ENCODE results near the gene LRTM1. TPM values are rescaled to one million over a fixed set of nuclear protein-coding genes. Genes with fewer than 3 reads are reported as not detected.

Gene LRTM1
- total RNA-seq, 1 experiment from 2014 or later, result not detected

DNA sequence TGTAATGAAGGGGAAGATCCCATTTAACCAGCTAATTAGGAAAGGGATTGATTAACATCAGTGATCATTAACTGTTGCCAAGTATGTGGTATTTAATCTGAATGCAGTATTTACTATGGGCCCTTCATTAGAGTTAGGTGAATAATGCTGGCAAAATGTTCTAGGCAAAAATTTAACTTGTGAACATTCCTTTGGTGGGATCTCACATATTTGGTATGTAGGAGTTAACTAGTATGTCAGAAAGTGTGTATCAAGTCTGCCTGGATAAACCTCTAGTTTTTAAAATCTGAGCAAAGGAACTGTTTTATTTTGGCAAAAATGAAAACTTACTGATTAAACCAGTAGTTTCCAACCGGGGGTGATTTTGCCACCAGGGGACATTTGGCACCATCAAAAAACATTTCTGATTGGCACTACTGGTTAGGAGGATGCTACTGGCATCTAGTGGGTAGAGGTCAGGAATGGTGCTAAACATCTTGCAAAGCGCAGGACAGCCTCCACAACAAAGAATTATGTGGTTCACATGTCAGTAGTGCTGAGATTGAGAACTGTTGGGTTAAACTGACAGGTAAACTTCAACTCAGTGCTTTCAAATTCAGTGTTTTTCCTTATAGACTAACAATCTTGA, 22.5 kb downstream of the LRTM1 start:
- Histone ChIP-seq H3K4me1 (ENCODE audit: control insufficient read depth in 1 of 2, insufficient read depth in 2 of 2, low read length in 2 of 2) (no peaks in the 10 kb centered on the region), H3K9me3 (ENCODE audit: control insufficient read depth in 1 of 2, insufficient read depth in 1 of 2, low read depth in 1 of 2, low read length in 2 of 2) (peaks cover 0 to 5% of the 10 kb centered on the region in 2 experiments; a peak in 2 of 4 replicates), H3K27me3 (ENCODE audit: insufficient read depth, low read length) (no peaks in the 10 kb centered on the region), H3K36me3 (ENCODE audit: control insufficient read depth in 1 of 2, insufficient read depth in 2 of 2, low read length in 2 of 2) (no peaks in the 10 kb centered on the region), H4K20me1 (ENCODE audit: insufficient read depth) (no peaks in the 10 kb centered on the region), H3K27ac (ENCODE audit: low read depth, low read length) (no peak overlapping the region), H3K79me2 (ENCODE audit: insufficient read depth, low read length) (no peaks in the 10 kb centered on the region), H3K9me2 (ENCODE audit: insufficient read depth) (no peaks in the 10 kb centered on the region), H2AFZ (ENCODE audit: low read depth, low read length, poor library complexity, severe bottlenecking) (no peak overlapping the region), H3K9ac (ENCODE audit: low read length) (no peak overlapping the region), H3K4me2 (ENCODE audit: low read length) (no peak overlapping the region), H3K4me3 (replicated peaks in 1 of 2; ENCODE audit: low read depth in 1 of 2, low read length in 2 of 2) (no peak overlapping the region)
- TF ChIP-seq, protein P1, sequence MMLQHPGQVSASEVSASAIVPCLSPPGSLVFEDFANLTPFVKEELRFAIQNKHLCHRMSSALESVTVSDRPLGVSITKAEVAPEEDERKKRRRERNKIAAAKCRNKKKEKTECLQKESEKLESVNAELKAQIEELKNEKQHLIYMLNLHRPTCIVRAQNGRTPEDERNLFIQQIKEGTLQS (IDR thresholded peaks at IDR 0.05), result no peak
- no peak for TF ChIP-seq ELF1 (IDR thresholded peaks at IDR 0.05; ENCODE audit: borderline replicate concordance, low read depth)
- no peak for TF ChIP-seq FOSL1 (IDR thresholded peaks at IDR 0.05; ENCODE audit: low read depth)
- no peak for TF ChIP-seq TCF7L2 (IDR thresholded peaks at IDR 0.05; ENCODE audit: borderline replicate concordance, extremely low read depth, insufficient read depth, insufficient read length)
- TF ChIP-seq POLR2A (IDR thresholded peaks at IDR 0.05; ENCODE audit: borderline replicate concordance, extremely low read depth, insufficient read depth, insufficient read length), result no peak
- TF ChIP-seq EZH2 (IDR thresholded peaks at IDR 0.05), result no peak
- RAD21 ChIA-PET (ENCODE audit: low non-redundant PET in 1 of 2, low total read pairs in 2 of 2, uncharacterized antibody in 2 of 2, unreplicated experiment in 2 of 2), result no interaction called here
- BruUV-seq (replicated peaks), result no TSS peak
- DNase-seq (ENCODE audit: low read depth, low spot score) (no peak), ATAC-seq (no peak)
- POLR2A ChIA-PET, result no interaction called here
- CTCF ChIA-PET, result no interaction called here
- intact Hi-C loops (cut with micrococcal nuclease), result no loop called here

DNA sequence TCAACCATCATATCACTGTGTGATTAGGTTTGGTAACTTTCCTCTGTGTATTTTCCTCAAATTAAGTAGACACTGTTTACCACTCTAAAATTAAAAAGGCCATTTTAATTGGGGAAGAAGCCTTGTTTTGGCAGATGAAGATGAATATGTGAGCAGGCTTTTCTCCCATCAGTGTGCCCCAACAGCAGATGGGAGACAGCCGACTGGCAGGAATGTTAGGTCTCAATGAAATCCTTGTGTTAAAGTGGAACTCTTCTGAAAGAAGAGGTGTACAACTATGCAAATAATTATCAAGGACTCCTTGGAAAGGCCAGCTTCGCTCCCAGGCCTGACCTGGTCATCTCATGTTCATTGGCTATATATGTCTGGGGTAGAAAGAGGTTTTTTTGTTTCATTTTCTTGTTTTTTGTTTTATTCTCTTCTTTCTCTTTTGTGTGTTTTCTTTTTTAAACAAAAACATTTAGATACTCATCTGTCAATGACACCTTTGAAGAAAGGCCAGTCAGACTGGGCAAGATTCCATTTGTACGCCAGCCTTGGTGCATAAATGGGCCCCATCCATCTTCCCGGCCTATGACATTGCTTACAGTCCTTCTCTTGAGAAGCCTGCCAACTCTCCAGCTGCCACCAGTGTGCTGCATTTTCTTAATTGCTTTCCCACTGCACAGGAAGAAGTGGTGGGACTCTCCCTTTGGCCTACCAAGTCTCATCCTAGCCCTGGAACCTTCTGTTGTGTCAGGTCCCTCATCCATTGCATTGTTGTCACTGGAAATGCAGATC, 25.8 kb downstream of the LRTM1 start:
- no peaks in the 10 kb centered on the region for H3K9me2 ChIP-seq (ENCODE audit: insufficient read depth)
- intact Hi-C loops (cut with micrococcal nuclease), result no loop called here
- ATAC-seq (no peak), DNase-seq (ENCODE audit: low read depth, low spot score) (no peak)
- no peaks in the 10 kb centered on the region for H3K4me1 ChIP-seq (ENCODE audit: control insufficient read depth in 1 of 2, insufficient read depth in 2 of 2, low read length in 2 of 2)
- H4K20me1 ChIP-seq (ENCODE audit: insufficient read depth), result no peaks in the 10 kb centered on the region
- POLR2A ChIA-PET, result no interaction called here
- H3K27me3 ChIP-seq (ENCODE audit: insufficient read depth, low read length), result no peaks in the 10 kb centered on the region
- H3K27ac ChIP-seq (ENCODE audit: low read depth, low read length), result no peak overlapping the region
- H2AFZ ChIP-seq (ENCODE audit: low read depth, low read length, poor library complexity, severe bottlenecking), result no peak overlapping the region
- BruUV-seq (replicated peaks), result no TSS peak
- no peaks in the 10 kb centered on the region for H3K36me3 ChIP-seq (ENCODE audit: control insufficient read depth in 1 of 2, insufficient read depth in 2 of 2, low read length in 2 of 2)
- no peak overlapping the region for H3K9ac ChIP-seq (ENCODE audit: low read length)
- CTCF ChIA-PET, result no interaction called here
- H3K79me2 ChIP-seq (ENCODE audit: insufficient read depth, low read length), result no peaks in the 10 kb centered on the region
- peaks cover 0 to 5% of the 10 kb centered on the region in 2 experiments; a peak in 2 of 4 replicates for H3K9me3 ChIP-seq (ENCODE audit: control insufficient read depth in 1 of 2, insufficient read depth in 1 of 2, low read depth in 1 of 2, low read length in 2 of 2)
- RAD21 ChIA-PET (ENCODE audit: low non-redundant PET in 1 of 2, low total read pairs in 2 of 2, uncharacterized antibody in 2 of 2, unreplicated experiment in 2 of 2), result no interaction called here
- H3K4me3 ChIP-seq (replicated peaks in 1 of 2; ENCODE audit: low read depth in 1 of 2, low read length in 2 of 2), result no peak overlapping the region
- no peak overlapping the region for H3K4me2 ChIP-seq (ENCODE audit: low read length)
- TF ChIP-seq, protein P2, sequence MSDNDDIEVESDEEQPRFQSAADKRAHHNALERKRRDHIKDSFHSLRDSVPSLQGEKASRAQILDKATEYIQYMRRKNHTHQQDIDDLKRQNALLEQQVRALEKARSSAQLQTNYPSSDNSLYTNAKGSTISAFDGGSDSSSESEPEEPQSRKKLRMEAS (IDR thresholded peaks at IDR 0.05), result no peak
- TF ChIP-seq TCF7L2 (IDR thresholded peaks at IDR 0.05; ENCODE audit: borderline replicate concordance, extremely low read depth, insufficient read depth, insufficient read length) (no peak), SRF (IDR thresholded peaks at IDR 0.05; ENCODE audit: low read depth) (no peak), YY1 (IDR thresholded peaks at IDR 0.05; ENCODE audit: extremely low read depth, insufficient replicate concordance, low read depth, low read length) (no peak), EZH2 (IDR thresholded peaks at IDR 0.05) (no peak), ZNF274 (IDR thresholded peaks at IDR 0.05; ENCODE audit: low read depth, low read length) (no peak), POLR2A (IDR thresholded peaks at IDR 0.05; ENCODE audit: borderline replicate concordance, extremely low read depth, insufficient read depth, insufficient read length) (no peak), EGR1 (IDR thresholded peaks at IDR 0.05; ENCODE audit: low read depth) (no peak), FOSL1 (IDR thresholded peaks at IDR 0.05; ENCODE audit: low read depth) (no peak), SP1 (IDR thresholded peaks at IDR 0.05; ENCODE audit: low read depth) (no peak)
- TF ChIP-seq, protein P3, sequence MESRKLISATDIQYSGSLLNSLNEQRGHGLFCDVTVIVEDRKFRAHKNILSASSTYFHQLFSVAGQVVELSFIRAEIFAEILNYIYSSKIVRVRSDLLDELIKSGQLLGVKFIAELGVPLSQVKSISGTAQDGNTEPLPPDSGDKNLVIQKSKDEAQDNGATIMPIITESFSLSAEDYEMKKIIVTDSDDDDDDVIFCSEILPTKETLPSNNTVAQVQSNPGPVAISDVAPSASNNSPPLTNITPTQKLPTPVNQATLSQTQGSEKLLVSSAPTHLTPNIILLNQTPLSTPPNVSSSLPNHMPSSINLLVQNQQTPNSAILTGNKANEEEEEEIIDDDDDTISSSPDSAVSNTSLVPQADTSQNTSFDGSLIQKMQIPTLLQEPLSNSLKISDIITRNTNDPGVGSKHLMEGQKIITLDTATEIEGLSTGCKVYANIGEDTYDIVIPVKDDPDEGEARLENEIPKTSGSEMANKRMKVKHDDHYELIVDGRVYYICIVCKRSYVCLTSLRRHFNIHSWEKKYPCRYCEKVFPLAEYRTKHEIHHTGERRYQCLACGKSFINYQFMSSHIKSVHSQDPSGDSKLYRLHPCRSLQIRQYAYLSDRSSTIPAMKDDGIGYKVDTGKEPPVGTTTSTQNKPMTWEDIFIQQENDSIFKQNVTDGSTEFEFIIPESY (IDR thresholded peaks at IDR 0.05; ENCODE audit: extremely low read depth, insufficient replicate concordance, low read length), result no peak

Measured in HCT116 (cell line).